Measurements from ENCODE around the gene UNKL.
"Not testable (repeated sequence)": the region's sequence is repeated elsewhere in the genome, so short reads cannot be mapped to it uniquely, and the experiment has no call there.

UNKL gene

DNA sequence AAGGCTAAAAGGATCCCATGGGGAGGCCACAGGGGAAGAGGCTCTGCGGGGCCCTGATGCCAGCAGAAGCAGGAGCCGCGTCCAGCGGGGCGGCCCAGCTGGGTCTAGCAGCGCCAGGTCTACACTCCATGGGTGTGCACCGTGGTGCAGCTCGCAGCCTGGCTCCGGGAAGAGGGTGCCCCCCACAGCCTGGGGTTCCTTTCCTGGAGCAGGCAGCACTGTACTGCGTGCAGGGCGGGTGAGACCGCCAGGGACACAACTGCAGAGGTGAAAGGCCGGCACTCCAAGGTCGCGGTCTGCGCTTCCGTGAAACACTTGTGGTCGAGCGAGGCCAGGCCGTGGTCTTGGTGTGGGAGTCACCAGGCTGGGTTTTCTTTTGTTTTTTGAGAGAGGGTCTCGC is 36.3 kb upstream of the UNKL start:
- H3K9me3 ChIP-seq (ENCODE audit: control insufficient read depth, insufficient read depth, low read length) = no peaks in the 10 kb centered on the region
- no peaks in the 10 kb centered on the region; the same call in 1 of the 2 replicates for H3K36me3 ChIP-seq (ENCODE audit: insufficient read depth, low read length)
- H3K4me1 ChIP-seq (ENCODE audit: insufficient read depth, low read length) = no peaks in the 10 kb centered on the region
- no peak overlapping the region for H3K9ac ChIP-seq (ENCODE audit: low read depth, low read length)

DNA sequence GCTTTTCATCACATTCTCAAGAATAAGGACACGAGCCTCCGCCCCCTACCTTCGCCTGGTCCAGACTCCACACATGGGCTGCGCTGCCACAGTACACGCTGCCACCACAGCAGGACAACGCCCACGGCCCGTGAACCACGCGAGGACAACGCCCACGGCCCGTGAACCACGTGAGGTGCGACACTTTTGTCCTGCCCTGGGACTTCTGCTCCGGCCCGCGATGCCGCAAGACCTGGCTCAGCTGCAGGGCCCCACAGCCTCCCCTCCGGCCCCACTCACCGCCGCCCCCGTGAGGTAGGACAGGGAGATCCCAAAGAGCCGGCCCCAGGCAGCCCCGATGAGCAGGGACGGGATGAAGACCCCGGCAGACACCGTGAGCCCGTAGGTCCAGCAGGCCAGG is 35.7 kb upstream of the UNKL start:
- Histone ChIP-seq H3K9me3 (ENCODE audit: control insufficient read depth, insufficient read depth, low read length) (no peaks in the 10 kb centered on the region), H3K4me1 (ENCODE audit: insufficient read depth, low read length) (no peaks in the 10 kb centered on the region), H3K36me3 (ENCODE audit: insufficient read depth, low read length) (no peaks in the 10 kb centered on the region), H3K9ac (ENCODE audit: low read depth, low read length) (no peak overlapping the region)

DNA sequence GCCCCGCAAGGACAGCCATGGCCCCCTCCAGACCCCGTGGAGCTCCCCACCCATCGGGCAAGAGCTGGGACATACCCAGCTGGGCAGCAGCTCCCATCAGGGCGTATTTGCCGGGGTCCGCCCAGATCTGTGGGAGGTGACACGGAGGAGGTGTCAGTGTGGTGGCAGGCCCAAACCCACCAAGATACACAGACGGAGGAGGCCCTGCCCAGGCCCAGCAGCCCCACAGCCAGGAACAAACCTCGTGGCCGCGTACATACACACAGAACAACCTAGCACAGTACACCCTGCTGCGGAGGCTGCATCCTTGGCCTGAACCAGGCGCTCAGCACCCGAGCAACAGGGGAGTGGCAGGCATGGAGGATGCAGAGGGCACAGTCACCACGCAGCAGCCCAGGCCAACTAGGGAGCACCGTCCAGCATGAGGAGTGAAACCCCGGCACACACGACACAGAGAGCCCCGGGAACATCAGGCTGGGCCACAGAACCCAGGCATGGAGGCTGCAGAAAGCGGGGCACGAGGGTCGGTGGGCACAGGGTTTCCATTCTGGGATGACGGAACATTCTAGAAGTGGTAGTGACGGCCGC is 34.8 kb upstream of the UNKL start:
- Histone ChIP-seq H3K9ac (ENCODE audit: low read depth, low read length) (no peak overlapping the region), H3K4me1 (ENCODE audit: insufficient read depth, low read length) (no peaks in the 10 kb centered on the region), H3K36me3 (ENCODE audit: insufficient read depth, low read length) (no peaks in the 10 kb centered on the region), H3K9me3 (ENCODE audit: control insufficient read depth, insufficient read depth, low read length) (no peaks in the 10 kb centered on the region)

DNA sequence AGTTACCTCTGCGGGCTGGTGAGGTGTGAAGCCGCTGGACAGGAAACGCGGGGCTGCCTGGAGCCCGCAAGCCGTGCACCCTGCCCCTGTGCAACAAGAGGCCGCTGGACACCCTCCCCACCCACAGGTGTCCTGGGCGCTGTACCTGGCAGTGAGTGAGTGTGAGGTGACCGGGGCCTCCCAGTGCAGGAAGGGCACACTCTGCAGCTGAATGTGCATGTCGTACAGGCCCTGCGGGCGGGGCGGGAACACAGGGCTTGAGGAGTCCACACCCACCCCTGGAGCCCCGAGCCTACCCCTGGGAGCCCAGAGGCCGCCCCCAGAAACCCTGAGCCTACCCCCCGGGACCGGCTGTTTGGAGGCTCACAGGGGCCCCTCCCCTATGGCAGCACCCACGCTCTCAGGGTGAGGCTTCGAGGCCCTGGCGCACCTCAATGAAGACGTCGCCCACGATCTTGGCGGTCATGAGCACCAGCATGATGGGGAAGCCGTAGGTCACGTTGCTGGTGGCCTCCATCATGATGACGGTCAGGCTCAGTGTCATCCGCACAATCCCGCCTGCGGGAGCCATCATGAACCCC is 34.1 kb upstream of the UNKL start:
- H3K4me1 ChIP-seq (ENCODE audit: insufficient read depth, low read length) = no peaks in the 10 kb centered on the region

DNA sequence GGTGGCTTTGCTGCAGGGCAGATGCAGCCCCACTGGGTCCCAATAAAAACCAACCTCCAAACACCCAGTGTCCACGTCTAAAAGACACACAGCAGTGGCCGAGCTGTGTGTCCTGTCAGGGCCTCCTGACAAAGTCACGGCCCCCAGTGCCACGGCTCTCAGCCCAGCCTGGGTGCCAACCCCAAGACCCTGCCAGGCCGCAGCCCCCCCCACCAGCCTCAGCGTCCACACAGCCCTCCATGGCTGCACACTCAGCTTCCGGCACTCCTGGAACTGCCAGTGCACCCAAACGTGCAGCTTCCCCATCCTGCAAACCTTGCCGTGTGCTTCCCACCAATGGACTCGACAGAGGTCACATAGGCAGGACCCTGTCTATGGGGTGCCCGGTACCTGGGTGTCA is 33.5 kb upstream of the UNKL start:
- H3K9me3 ChIP-seq (ENCODE audit: control insufficient read depth, insufficient read depth, low read length) = no peaks in the 10 kb centered on the region
- no peak overlapping the region for H3K9ac ChIP-seq (ENCODE audit: low read depth, low read length)
- H3K36me3 ChIP-seq (ENCODE audit: insufficient read depth, low read length) = no peaks in the 10 kb centered on the region
- H3K4me1 ChIP-seq (ENCODE audit: insufficient read depth, low read length) = no peaks in the 10 kb centered on the region

More for the DNA sequence above, 34.1 kb upstream of the UNKL start:
- no peaks in the 10 kb centered on the region for H3K36me3 ChIP-seq (ENCODE audit: insufficient read depth, low read length)
- H3K9ac ChIP-seq (ENCODE audit: low read depth, low read length) = no peak overlapping the region
- no peaks in the 10 kb centered on the region for H3K9me3 ChIP-seq (ENCODE audit: control insufficient read depth, insufficient read depth, low read length)

DNA sequence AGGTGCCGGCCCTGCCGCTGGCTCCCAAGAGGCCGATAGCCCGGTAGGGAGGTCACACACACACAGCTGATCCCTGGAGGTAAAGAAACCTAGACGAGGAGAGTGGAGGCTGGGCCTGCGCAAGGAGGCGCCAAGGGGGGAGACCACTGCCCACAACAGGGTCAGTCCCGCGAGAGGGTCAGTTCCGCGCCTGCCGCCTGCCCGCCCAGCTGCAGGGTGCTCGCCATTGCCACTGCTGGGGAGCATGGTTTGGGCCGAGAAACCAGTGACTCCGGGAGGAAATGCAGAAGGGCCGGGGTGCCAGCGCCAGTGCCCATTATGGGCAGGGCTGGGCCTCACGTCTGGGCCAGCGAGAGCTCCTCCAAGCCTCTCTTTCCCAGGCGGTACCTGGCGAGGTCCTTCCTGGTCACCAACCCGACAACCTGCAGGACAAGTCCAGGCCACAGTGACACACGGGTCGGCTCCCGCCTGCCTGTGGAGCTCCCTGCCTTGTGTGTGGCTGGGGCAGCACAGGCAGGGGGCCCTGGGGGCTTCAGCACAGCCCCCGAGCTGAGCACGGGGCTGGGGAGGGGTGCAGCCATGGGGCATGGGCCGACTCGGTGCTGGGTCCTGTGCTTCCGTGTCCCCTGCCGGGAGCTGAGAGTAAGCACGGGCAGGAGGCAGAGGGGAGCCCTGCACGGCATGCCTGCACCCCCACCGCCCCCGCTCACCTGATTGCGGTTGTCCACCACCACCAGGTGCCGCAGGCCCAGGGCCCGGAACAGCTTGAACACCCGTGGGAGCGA is 32.0 kb upstream of the UNKL start:
- H3K9ac ChIP-seq (ENCODE audit: low read depth, low read length) = no peak overlapping the region
- H3K36me3 ChIP-seq (ENCODE audit: insufficient read depth, low read length) = no peaks in the 10 kb centered on the region

DNA sequence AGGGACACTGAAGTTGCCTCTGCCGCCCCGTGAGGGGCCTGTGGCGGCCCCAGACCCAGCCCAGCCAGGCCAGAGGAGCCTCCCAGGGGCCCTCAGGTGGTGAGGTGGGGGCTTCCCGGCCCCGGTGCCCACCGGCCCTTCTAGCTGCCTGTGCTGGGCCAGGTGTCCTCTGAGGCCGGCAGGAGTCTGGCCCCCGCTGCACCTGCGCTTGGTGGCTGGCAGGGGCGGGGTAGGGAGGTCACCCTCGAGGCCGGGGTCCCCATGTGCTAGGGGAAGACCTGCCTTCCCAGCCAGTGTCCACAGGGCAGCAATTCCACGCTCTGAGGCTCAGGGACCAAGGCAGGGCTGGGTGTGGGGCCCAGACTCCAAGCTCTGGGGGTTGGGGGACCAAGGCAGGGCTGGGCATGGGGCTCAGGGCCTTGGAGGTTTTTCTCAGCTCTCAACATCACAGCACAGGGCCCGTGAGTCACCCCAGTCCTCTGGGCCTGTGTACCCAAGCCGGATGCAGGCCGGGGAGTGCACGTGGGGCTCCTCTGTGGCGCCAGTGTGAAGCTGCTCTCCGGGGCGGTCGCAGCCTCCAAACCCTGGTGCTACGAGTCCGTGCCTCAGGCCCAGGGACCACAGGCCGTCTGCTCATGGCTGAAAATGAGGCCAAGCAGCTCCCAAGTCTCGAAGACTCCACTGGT is 31.2 kb upstream of the UNKL start:
- no peaks in the 10 kb centered on the region for H3K4me1 ChIP-seq (ENCODE audit: insufficient read depth, low read length)
- H3K36me3 ChIP-seq (ENCODE audit: insufficient read depth, low read length) = no peaks in the 10 kb centered on the region
- H3K9ac ChIP-seq (ENCODE audit: low read depth, low read length) = no peak overlapping the region
- no peaks in the 10 kb centered on the region for H3K9me3 ChIP-seq (ENCODE audit: control insufficient read depth, insufficient read depth, low read length)

More for the DNA sequence above, 32.0 kb upstream of the UNKL start:
- Histone ChIP-seq H3K4me1 (ENCODE audit: insufficient read depth, low read length) (no peaks in the 10 kb centered on the region), H3K9me3 (ENCODE audit: control insufficient read depth, insufficient read depth, low read length) (no peaks in the 10 kb centered on the region)

DNA sequence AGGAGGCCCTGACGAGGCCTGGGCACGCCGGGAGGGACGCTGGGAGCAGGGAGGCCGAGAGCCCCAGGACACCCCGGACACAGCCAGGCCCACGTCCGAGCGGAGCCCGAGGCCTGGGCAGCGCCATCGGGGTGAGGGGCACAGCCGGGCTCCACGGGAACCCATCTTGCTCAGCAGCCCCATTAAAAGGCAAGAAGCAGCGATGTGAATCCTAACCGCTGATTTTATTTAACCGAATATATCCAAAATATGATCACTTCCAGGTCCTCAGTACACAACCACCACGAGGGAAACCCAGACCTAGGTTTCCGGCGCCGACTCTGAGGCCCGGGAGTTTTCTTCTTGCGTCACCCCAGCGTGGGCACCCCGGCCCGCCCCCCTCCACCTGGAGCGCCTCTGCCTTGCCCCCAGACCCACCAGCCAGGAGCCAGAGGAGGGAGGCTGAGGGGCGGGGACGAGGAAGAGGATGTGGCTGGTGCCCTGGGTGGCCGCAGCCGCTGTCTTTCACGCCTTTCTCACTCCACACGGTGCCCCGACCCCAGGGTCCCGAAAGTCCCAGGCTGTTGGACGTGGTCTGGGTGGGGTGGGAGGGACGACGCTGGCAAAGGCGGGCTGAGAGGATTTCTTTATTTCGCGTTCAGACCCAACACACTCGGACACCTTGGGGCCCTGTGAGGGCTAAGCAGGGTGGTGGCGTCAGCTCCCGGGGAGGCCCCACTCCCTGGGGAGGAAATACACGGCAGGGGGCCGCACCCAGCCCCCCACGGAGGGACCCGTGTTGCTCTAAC is 30.4 kb upstream of the UNKL start:
- Histone ChIP-seq H3K36me3 (ENCODE audit: insufficient read depth, low read length) (no peaks in the 10 kb centered on the region), H3K4me1 (ENCODE audit: insufficient read depth, low read length) (no peaks in the 10 kb centered on the region), H3K9me3 (ENCODE audit: control insufficient read depth, insufficient read depth, low read length) (no peaks in the 10 kb centered on the region), H3K9ac (ENCODE audit: low read depth, low read length) (no peak overlapping the region)

DNA sequence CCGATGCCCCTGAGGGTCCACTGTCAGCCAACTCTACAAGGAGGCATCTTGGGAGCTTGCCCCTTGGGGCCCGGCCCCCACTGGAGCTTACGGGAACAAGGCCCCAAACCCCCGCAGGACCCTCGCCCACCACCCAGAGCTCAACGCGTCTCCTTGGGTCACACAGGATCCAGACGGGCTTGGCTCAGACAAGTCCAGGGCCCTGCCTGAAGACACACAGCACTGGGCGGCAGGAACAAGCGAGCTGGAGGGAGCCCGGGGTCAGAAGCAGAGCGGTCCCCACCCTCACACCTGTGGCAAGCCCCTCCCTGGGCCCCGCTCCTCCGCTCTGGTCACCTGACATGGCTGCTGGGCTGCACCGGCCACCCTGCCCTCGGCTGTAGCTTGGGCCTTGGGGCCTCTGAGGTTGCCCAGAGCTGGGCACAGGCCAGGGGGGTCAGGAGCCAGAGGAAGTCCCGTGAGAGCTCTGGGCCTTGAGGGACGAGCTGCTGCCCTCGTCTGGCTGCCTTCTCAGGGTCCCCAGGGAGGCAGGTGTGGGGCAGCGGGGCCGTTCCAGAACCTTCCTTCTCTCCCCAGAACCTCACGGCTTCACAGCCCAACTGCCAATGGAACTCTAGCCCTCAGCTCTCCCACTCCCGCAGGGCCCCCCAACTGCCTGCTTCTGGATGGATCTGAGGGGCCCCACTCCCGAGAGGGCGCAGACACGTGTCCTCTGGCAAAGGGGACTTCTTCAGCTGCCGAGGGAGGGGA is 29.7 kb upstream of the UNKL start, which contains the start of gene CCDC154:
CCDC154 (minus strand) TSS at position 577 of the 750 bp plus-strand sequence; CDS start at position 343, 234 bp downstream.
- H3K4me1 ChIP-seq (ENCODE audit: insufficient read depth, low read length) = no peaks in the 10 kb centered on the region
- H3K9me3 ChIP-seq (ENCODE audit: control insufficient read depth, insufficient read depth, low read length) = no peaks in the 10 kb centered on the region
- no peak within 1 kb of the TSS for H3K9ac ChIP-seq (ENCODE audit: low read depth, low read length)
- no peaks in the 10 kb centered on the region for H3K36me3 ChIP-seq (ENCODE audit: insufficient read depth, low read length)

DNA sequence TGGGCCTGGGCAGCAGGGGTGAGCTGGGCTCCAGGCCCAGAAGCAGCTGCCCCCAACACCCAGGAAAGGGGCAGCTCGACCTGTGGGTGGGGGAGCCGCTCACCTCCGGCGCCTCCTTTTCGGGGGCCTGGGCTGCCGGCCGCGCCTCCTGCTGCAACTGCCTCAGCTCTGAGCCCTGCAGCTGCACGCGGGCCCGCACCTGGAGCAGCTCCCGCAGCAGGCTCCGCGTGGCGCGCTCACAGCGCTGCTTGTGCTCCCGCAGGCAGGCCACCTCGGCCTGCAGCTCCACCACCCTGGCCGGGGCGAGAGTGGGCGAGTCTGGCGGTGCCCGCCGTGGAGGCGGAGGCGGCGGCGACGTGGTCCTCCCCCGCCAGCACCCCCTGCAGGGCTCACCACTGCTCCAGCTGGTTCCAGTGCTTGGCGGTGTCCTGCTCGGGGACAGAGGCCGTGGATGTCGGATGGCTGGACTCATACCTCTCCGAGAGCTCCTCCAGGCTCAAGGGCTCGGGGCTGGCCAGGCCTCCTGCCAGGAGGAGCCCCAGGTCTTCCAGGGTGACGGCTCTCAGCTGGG is 29.0 kb upstream of the UNKL start:
- no peaks in the 10 kb centered on the region for H3K36me3 ChIP-seq (ENCODE audit: insufficient read depth, low read length)
- no peak overlapping the region for H3K9ac ChIP-seq (ENCODE audit: low read depth, low read length)
- no peaks in the 10 kb centered on the region for H3K4me1 ChIP-seq (ENCODE audit: insufficient read depth, low read length)
- H3K9me3 ChIP-seq (ENCODE audit: control insufficient read depth, insufficient read depth, low read length) = no peaks in the 10 kb centered on the region

DNA sequence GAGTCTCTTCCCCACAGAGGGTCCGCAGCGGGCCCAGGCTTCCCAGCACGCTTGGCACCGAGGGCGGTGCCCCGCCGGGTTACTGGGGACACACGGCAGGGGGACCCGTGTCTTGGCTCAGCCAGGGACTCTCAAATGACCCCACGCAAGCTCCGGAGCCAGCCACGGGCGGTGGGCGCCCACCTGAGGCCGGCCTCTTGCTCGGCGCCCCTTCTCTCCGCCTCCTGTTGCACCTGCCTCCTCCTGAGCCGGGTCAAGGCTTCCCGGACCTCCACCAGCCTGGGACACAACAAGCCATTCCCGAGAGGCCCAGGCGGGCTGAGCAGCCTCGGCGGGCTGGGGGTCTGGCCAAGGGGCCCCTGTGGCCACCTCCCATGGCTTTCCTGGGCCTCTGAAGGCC is 28.2 kb upstream of the UNKL start:
- H3K36me3 ChIP-seq (ENCODE audit: insufficient read depth, low read length) = no peaks in the 10 kb centered on the region
- no peak overlapping the region for H3K9ac ChIP-seq (ENCODE audit: low read depth, low read length)
- no peaks in the 10 kb centered on the region for H3K9me3 ChIP-seq (ENCODE audit: control insufficient read depth, insufficient read depth, low read length)
- no peaks in the 10 kb centered on the region for H3K4me1 ChIP-seq (ENCODE audit: insufficient read depth, low read length)

DNA sequence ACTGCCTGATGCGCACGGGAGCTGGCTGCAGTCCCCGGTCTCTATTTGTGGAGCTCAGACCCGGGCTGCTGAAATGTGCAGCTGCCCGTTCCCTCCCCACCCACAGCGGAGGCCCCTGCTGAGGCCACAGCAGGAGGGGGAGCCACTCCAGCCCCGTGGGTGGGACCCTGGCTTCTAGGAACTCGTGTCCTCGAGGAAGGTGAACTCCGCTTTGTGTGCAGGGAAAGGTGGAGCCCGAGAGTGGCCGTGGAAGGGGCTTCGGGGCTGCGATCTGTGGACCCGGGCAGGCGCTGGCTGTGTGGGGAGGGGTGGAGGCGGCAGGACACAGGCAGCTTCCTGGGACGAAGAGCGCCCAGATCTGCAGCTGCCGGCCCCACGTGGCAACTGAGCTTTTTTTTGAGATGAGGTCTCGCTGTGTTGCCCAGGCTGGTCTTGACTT is 26.9 kb upstream of the UNKL start:
- H3K9ac ChIP-seq (ENCODE audit: low read depth, low read length) = no peak overlapping the region
- H3K36me3 ChIP-seq (ENCODE audit: insufficient read depth, low read length) = no peaks in the 10 kb centered on the region
- no peaks in the 10 kb centered on the region for H3K4me1 ChIP-seq (ENCODE audit: insufficient read depth, low read length)
- H3K9me3 ChIP-seq (ENCODE audit: control insufficient read depth, insufficient read depth, low read length) = no peaks in the 10 kb centered on the region

DNA sequence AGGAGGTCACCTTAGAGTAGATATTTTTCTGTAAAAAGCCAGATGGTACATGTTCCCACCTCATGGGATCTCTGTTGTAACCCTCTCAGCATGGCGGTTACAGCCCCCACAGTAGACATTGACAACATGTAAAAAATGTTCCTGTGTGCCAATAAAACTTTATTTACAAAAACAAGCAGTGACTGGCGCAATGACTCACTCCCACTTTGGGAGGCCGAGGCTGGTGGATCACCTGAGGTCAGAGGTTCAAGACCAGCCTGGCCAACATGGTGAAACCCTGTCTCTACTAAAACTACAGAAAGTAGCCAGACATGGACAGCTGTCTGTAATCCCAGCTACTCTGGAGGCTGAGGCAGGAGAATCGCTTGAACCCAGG is 25.2 kb upstream of the UNKL start:
- not testable (repeated sequence) for H3K9ac ChIP-seq (ENCODE audit: low read depth, low read length); H3K36me3 ChIP-seq (ENCODE audit: insufficient read depth, low read length); H3K9me3 ChIP-seq (ENCODE audit: control insufficient read depth, insufficient read depth, low read length); H3K4me1 ChIP-seq (ENCODE audit: insufficient read depth, low read length)
